ENCODE data around the gene ADCY6. TPM values are rescaled to one million over a fixed set of nuclear protein-coding genes. Genes with fewer than 3 reads are reported as not detected.

ADCY6 gene
- total and polyA plus RNA-seq, 2 donors (not counting 1 experiment from before 2014, with no cell fraction given), result 0.03 TPM; not detected in 1

- CTCF ChIA-PET, result interaction anchor here (1.0 to 1.4 kb wide), 4 partner anchors 9 to 96 kb away, joined by 3 to 4 read pairs (median 3); no protein-coding TSS in a partner anchor
- Histone ChIP-seq H3K9ac (ENCODE audit: low read length) (no peak overlapping the region), H3K4me2 (replicated peaks; ENCODE audit: low read depth, low read length, poor library complexity, severe bottlenecking) (no peak overlapping the region), H2AFZ (ENCODE audit: insufficient read depth, low read depth, low read length, poor library complexity, severe bottlenecking) (no peak overlapping the region), H3K4me3 (ENCODE audit: control extremely low read depth in 1 of 5, extremely low read depth in 1 of 5, insufficient read depth in 1 of 5, low read depth in 2 of 5, low read length in 4 of 5) (no peak overlapping the region), H3K79me2 (ENCODE audit: control insufficient read depth, insufficient read depth, low read length) (no peaks in the 10 kb centered on the region), H3K4me1 (ENCODE audit: control insufficient read depth in 2 of 2, insufficient read depth in 2 of 2, low read length in 2 of 2) (no peaks in the 10 kb centered on the region), H4K20me1 (ENCODE audit: control insufficient read depth, insufficient read depth, low read length, poor library complexity, severe bottlenecking) (peaks cover 25% of the 10 kb centered on the region), H3K36me3 (replicated peaks in 1 of 2; ENCODE audit: control extremely low read depth in 1 of 2, control insufficient read depth in 1 of 2, extremely low read depth in 1 of 2, insufficient read depth in 2 of 2, low read length in 1 of 2) (peaks cover 6 to 50% of the 10 kb centered on the region in 2 experiments), H3K9me3 (ENCODE audit: control extremely low read depth in 1 of 3, control insufficient read depth in 2 of 3, insufficient read depth in 1 of 3, low read length in 2 of 3) (no peaks in the 10 kb centered on the region), H3K27ac (ENCODE audit: low read length in 2 of 2) (no peak overlapping the region), H3K27me3 (replicated peaks in 1 of 4; ENCODE audit: control extremely low read depth in 1 of 4, control insufficient read depth in 3 of 4, insufficient read depth in 4 of 4, low read length in 3 of 4) (no peaks in the 10 kb centered on the region)
- H3K9me3 Mint-ChIP-seq (ENCODE audit: insufficient read depth), result no peaks in the 10 kb centered on the region
- no peak for DNase-seq
- 92% methylated on average over 2 of the region's 2 CpGs for WGBS (ENCODE audit: insufficient coverage)
- ATAC-seq (ENCODE audit: low read depth), result no peak
- TF ChIP-seq EZH2 (IDR thresholded peaks at IDR 0.05; ENCODE audit: borderline replicate concordance, insufficient read depth, low read depth, low read length, poor library complexity, severe bottlenecking), result no peak
- TF ChIP-seq, protein P1, sequence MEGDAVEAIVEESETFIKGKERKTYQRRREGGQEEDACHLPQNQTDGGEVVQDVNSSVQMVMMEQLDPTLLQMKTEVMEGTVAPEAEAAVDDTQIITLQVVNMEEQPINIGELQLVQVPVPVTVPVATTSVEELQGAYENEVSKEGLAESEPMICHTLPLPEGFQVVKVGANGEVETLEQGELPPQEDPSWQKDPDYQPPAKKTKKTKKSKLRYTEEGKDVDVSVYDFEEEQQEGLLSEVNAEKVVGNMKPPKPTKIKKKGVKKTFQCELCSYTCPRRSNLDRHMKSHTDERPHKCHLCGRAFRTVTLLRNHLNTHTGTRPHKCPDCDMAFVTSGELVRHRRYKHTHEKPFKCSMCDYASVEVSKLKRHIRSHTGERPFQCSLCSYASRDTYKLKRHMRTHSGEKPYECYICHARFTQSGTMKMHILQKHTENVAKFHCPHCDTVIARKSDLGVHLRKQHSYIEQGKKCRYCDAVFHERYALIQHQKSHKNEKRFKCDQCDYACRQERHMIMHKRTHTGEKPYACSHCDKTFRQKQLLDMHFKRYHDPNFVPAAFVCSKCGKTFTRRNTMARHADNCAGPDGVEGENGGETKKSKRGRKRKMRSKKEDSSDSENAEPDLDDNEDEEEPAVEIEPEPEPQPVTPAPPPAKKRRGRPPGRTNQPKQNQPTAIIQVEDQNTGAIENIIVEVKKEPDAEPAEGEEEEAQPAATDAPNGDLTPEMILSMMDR (IDR thresholded peaks at IDR 0.05), result no peak
- intact Hi-C loops (cut with micrococcal nuclease), result no loop called here
- no peak overlapping the region for H3K27ac Mint-ChIP-seq
- POLR2A ChIA-PET, result no interaction called here
- no peak overlapping the region for H3K4me3 Mint-ChIP-seq
- no peaks in the 10 kb centered on the region for H3K4me1 Mint-ChIP-seq
- H3K27me3 Mint-ChIP-seq, result no peaks in the 10 kb centered on the region
Observed at GRCh38 chr12:48828293-48828692, 39.4 kb upstream of the ADCY6 start.

DNA sequence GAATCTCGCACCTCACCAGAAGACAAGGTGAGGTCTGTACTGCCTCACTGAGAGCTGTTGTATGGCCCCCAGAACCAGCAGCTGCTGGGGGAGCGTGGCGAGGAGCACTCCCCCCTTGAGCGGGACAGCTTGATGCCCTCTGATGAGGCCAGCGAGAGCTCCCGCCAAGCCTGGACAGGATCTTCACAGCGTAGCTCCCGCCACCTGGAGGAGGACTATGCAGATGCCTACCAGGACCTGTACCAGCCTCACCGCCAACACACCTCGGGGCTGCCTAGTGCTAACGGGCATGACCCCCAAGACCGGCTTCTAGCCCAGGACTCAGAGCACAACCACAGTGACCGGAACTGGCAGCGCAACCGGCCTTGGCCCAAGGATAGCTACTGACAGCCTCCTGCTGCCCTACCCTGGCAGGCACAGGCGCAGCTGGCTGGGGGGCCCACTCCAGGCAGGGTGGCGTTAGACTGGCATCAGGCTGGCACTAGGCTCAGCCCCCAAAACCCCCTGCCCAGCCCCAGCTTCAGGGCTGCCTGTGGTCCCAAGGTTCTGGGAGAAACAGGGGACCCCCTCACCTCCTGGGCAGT lies 38.7 kb upstream of the ADCY6 start:
- no peak overlapping the region for H3K27ac Mint-ChIP-seq
- intact Hi-C loops (cut with micrococcal nuclease), result no loop called here
- no peak overlapping the region for H2AFZ ChIP-seq (ENCODE audit: insufficient read depth, low read depth, low read length, poor library complexity, severe bottlenecking)
- no peak overlapping the region for H3K4me2 ChIP-seq (replicated peaks; ENCODE audit: low read depth, low read length, poor library complexity, severe bottlenecking)
- no peaks in the 10 kb centered on the region for H3K27me3 ChIP-seq (replicated peaks in 1 of 4; ENCODE audit: control extremely low read depth in 1 of 4, control insufficient read depth in 3 of 4, insufficient read depth in 4 of 4, low read length in 3 of 4)
- no peak overlapping the region for H3K27ac ChIP-seq (ENCODE audit: low read length in 2 of 2)
- ATAC-seq (ENCODE audit: low read depth) (no peak), DNase-seq (no peak)
- CTCF ChIA-PET, result interaction anchor here (1.0 to 1.4 kb wide), 5 partner anchors 8 to 97 kb away, joined by 3 to 4 read pairs (median 3); no protein-coding TSS in a partner anchor
- peaks cover 5 to 43% of the 10 kb centered on the region in 2 experiments for H3K36me3 ChIP-seq (replicated peaks in 1 of 2; ENCODE audit: control extremely low read depth in 1 of 2, control insufficient read depth in 1 of 2, extremely low read depth in 1 of 2, insufficient read depth in 2 of 2, low read length in 1 of 2)
- no peak overlapping the region for H3K4me3 ChIP-seq (ENCODE audit: control extremely low read depth in 1 of 5, extremely low read depth in 1 of 5, insufficient read depth in 1 of 5, low read depth in 2 of 5, low read length in 4 of 5)
- peaks cover 25% of the 10 kb centered on the region for H4K20me1 ChIP-seq (ENCODE audit: control insufficient read depth, insufficient read depth, low read length, poor library complexity, severe bottlenecking)
- H3K4me1 Mint-ChIP-seq, result no peaks in the 10 kb centered on the region
- no peaks in the 10 kb centered on the region for H3K27me3 Mint-ChIP-seq
- H3K9me3 ChIP-seq (ENCODE audit: control extremely low read depth in 1 of 3, control insufficient read depth in 2 of 3, insufficient read depth in 1 of 3, low read length in 2 of 3), result no peaks in the 10 kb centered on the region
- no peak for TF ChIP-seq EZH2 (IDR thresholded peaks at IDR 0.05; ENCODE audit: borderline replicate concordance, insufficient read depth, low read depth, low read length, poor library complexity, severe bottlenecking)
- TF ChIP-seq, protein P1 (IDR thresholded peaks at IDR 0.05), result no peak
- H3K79me2 ChIP-seq (ENCODE audit: control insufficient read depth, insufficient read depth, low read length), result no peaks in the 10 kb centered on the region
- H3K4me1 ChIP-seq (ENCODE audit: control insufficient read depth in 2 of 2, insufficient read depth in 2 of 2, low read length in 2 of 2), result no peaks in the 10 kb centered on the region
- POLR2A ChIA-PET, result no interaction called here
- no peak overlapping the region for H3K4me3 Mint-ChIP-seq
- 97% methylated on average over 17 of the region's 17 CpGs for WGBS (ENCODE audit: insufficient coverage)
- no peak overlapping the region for H3K9ac ChIP-seq (ENCODE audit: low read length)
- H3K9me3 Mint-ChIP-seq (ENCODE audit: insufficient read depth), result no peaks in the 10 kb centered on the region
